ENCODE results near the gene TMEM255B. TPM values are rescaled to one million over a fixed set of nuclear protein-coding genes. Genes with fewer than 3 reads are reported as not detected.
"Not testable (repeated sequence)": the region's sequence is repeated elsewhere in the genome, so short reads cannot be mapped to it uniquely, and the experiment has no call there.

TMEM255B gene
- total RNA-seq, 2 donors from 2014 or later: 0.86 to 1.4 TPM

DNA sequence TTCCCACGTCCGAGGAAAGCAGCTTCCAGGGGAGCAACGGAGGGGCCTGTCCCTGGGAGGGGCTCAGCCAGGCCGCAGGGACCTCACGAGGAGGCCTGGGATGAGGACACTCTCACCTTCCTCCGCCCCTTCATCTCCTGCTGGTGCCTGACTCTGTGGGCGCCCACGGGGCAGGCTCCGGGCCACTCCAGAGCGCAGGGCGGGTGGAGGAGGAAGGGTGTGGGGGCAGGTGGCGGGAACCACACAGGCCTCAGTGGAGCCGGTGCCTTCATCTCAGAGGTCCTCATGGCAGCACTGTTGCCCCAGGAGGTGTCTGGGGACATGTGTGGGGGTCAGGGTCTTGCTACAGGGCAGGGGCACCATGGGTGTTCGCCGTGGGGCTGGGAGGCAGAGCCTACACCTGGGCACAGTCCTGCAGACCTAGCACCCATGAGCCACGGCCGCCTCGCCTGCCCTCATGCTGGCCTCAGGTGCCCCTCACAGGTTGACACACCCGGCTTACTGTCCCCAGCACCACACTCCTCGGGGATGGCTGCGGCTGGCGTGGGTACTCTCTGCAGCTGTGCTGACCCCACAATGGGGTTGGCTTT lies 10.1 kb upstream of the TMEM255B start:
- Mint-ChIP-seq H3K27ac (no peak overlapping the region), H3K36me3 (ENCODE audit: low read depth) (no peaks in the 10 kb centered on the region), H3K4me3 (no peak overlapping the region), H3K27me3 (peaks cover 2% of the 10 kb centered on the region), H3K4me1 (peaks cover 3% of the 10 kb centered on the region)
- ATAC-seq (no peak), DNase-seq (no peak)
- H3K9me3 ChIP-seq (ENCODE audit: control insufficient read depth, low read length, poor library complexity, severe bottlenecking): no peaks in the 10 kb centered on the region

DNA sequence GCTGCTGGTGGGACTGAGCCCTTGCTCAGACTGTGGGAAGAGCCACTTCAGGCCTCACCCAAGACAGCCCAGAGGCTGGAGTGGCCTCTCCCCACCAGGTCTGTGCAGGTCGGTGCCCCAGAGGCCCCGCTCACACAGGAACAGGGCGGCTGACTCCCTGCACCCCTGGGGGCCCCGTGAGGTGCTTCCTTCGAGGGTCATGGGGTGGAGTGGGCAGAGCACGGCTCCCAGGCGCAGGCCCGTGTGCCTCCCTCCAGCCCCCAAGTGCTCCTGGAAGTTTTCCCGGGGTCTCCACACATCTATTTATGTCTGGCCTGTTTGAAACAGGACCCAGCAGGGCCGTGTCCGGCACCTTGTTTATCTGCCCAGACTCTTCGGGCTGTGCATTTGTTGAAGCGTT lies 9.5 kb upstream of the TMEM255B start:
- no peak overlapping the region for H3K27ac Mint-ChIP-seq
- H3K4me1 Mint-ChIP-seq: peaks cover 3% of the 10 kb centered on the region
- H3K36me3 Mint-ChIP-seq (ENCODE audit: low read depth): no peaks in the 10 kb centered on the region
- no peaks in the 10 kb centered on the region for H3K9me3 ChIP-seq (ENCODE audit: control insufficient read depth, low read length, poor library complexity, severe bottlenecking)
- H3K4me3 Mint-ChIP-seq: no peak overlapping the region
- H3K27me3 Mint-ChIP-seq: peaks cover 7% of the 10 kb centered on the region
- no peak for ATAC-seq
- no peak for DNase-seq

DNA sequence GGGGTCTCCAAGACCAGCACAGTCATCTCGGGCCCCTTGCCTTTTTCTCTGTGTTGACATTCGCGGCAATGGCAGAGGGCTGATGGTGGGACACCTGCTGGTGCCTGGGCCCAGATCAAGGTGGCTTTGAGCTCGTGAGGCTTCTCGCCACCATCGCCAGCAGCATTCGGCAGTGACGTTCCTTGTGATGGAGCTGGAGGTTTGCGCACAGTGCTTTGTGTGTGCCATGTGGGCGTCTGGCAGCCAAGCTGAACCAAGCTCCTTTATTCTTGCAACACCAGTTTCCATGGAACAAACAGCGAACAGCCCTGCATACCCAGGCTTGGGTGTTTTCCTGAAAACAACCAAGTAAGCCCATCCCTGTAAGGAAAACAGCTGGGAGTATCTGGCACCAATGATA lies 9.1 kb upstream of the TMEM255B start:
- ATAC-seq (no peak), DNase-seq (no peak)
- Mint-ChIP-seq H3K27me3 (peaks cover 12% of the 10 kb centered on the region), H3K27ac (no peak overlapping the region), H3K4me1 (peaks cover under 1% of the 10 kb centered on the region), H3K36me3 (ENCODE audit: low read depth) (no peaks in the 10 kb centered on the region), H3K4me3 (no peak overlapping the region)
- H3K9me3 ChIP-seq (ENCODE audit: control insufficient read depth, low read length, poor library complexity, severe bottlenecking): no peaks in the 10 kb centered on the region

DNA sequence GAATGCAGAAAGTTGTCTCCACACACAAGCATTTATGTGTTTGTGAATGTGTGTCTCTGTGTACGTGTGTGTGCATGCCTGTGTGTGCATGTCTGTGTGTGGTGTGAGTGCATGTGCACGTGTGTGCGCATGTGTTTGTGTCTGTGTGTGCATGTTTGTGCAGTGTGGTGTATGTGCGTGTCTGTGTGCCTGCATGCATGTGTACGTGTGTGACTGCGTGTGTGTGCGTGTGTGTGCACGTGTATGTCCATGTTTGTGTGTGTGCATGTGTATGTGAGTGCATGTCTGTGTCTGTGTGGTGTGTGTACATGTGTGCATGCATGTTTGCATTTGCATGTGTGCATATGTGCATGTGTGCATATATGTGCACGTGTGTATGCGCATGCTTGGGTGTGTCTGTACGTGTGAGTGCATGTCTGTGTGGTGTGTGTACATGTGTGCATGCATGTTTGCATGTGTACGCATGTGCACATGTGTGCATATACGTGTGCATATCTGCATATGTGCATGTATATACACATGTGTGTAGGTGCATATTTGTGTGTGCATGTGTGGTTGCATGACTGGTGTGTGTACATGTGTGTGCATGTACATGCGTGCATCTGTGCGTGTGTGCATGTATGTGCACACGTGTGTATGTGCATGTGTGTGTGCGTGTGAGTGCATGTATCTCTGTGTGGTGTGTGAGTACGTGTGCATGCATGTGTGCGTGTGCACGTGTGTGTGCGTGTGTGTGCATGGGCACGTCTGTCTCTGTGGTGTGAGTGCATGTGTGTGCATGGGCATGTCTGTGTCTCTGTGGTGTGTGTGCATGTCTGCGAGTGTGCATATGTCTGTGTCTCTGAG lies 8.2 kb upstream of the TMEM255B start:
- Mint-ChIP-seq H3K4me1 (no peaks in the 10 kb centered on the region), H3K27ac (no peak overlapping the region), H3K4me3 (no peak overlapping the region), H3K36me3 (ENCODE audit: low read depth) (no peaks in the 10 kb centered on the region), H3K27me3 (peaks cover 12% of the 10 kb centered on the region)
- H3K9me3 ChIP-seq (ENCODE audit: control insufficient read depth, low read length, poor library complexity, severe bottlenecking): no peaks in the 10 kb centered on the region
- ATAC-seq (no peak), DNase-seq (no peak)

DNA sequence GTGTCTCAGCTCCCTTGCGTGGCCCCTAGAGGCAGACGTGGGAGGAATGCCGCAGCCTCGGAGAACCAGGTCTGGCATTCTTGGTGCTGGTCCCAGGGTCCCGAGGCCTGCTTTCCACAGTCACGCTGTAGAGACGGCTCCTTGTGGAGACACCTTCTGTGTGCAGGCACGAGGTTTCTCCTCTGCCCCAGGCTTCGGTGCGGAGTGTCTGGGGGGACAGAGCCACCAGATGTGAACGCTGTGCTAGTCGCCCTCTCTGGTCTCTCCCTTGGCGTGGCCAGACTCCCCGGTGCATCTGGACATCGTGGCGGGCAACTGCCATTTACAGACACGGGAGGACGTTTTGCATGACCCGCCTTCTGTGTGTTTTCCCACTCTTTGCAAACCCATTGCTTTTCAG lies 7.5 kb upstream of the TMEM255B start:
- H3K9me3 ChIP-seq (ENCODE audit: control insufficient read depth, low read length, poor library complexity, severe bottlenecking): no peaks in the 10 kb centered on the region
- H3K27ac Mint-ChIP-seq: no peak overlapping the region
- peaks cover 12% of the 10 kb centered on the region for H3K27me3 Mint-ChIP-seq
- H3K4me1 Mint-ChIP-seq: no peaks in the 10 kb centered on the region
- H3K4me3 Mint-ChIP-seq: no peak overlapping the region
- H3K36me3 Mint-ChIP-seq (ENCODE audit: low read depth): no peaks in the 10 kb centered on the region
- DNase-seq: no peak
- no peak for ATAC-seq

DNA sequence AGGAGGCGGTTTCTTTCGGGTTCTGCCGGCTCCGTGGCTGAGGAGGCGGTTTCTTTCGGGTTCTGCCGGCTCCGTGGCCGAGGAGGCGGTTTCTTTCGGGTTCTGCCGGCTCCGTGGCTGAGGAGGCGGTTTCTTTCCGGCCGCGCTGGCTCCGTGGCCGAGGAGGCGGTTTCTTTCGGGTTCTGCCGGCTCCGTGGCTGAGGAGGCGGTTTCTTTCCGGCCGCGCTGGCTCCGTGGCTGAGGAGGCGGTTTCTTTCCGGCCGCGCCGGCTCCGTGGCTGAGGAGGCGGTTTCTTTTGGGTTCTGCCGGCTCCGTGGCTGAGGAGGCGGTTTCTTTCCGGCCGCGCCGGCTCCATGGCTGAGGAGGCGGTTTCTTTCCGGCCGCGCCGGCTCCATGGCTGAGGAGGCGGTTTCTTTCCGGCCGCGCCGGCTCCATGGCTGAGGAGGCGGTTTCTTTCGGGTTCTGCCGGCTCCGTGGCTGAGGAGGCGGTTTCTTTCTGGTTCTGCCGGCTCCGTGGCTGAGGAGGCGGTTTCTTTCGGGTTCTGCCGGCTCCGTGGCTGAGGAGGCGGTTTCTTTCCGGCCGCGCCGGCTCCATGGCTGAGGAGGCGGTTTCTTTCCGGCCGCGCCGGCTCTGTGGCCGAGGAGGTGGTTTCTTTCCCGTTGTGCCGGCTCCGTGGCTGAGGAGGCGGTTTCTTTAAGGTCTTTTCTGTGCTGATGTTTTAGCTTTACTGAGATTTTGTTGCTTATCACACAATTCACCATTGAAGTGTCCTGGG lies 6.6 kb upstream of the TMEM255B start:
- not testable (repeated sequence) for H3K36me3 Mint-ChIP-seq (ENCODE audit: low read depth); DNase-seq; H3K4me1 Mint-ChIP-seq; H3K9me3 ChIP-seq (ENCODE audit: control insufficient read depth, low read length, poor library complexity, severe bottlenecking); H3K27ac Mint-ChIP-seq; H3K4me3 Mint-ChIP-seq; ATAC-seq
- H3K27me3 Mint-ChIP-seq: peaks cover 12% of the 10 kb centered on the region

DNA sequence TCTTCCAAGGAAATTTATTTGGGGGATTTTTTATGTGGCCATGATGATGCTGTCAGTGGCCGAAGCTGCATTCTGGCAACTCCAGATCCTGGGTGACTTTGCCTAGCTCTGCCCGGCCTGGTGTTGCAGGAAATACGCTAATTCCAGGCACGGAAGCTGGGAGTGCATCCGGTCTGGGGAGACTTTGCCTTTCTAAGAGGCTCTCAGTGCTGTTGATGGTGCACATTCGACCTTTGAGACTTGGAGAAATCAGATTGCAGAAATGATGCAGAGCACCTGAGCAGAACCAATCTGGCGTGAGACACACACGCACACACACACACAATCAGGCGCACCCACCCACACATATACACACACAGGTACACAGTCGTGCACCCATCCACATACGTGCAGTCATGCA lies 5.9 kb upstream of the TMEM255B start:
- Mint-ChIP-seq H3K27me3 (peaks cover 16% of the 10 kb centered on the region), H3K36me3 (ENCODE audit: low read depth) (no peaks in the 10 kb centered on the region), H3K4me1 (no peaks in the 10 kb centered on the region), H3K27ac (no peak overlapping the region), H3K4me3 (no peak overlapping the region)
- no peak for DNase-seq
- no peak for ATAC-seq
- no peaks in the 10 kb centered on the region for H3K9me3 ChIP-seq (ENCODE audit: control insufficient read depth, low read length, poor library complexity, severe bottlenecking)

DNA sequence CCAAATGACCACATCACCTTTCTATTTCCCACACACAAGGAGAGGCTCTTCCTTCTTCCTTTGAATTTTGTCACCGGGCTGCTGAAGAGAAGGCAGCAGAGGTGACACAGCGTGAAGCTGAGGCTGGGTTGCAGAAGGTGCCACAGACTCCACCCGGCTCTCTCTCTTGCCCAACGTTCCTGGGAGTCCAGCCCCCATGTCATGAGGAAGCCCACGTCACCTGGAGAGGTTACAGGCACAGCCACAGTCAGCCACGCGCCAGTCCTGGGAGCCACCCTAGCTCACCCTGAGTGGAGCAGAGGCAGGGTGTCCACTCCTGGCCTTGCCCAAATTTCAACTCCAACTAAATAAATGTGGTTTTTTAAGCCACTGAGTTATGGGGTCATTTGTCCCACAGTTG lies 4.8 kb upstream of the TMEM255B start:
- H3K36me3 Mint-ChIP-seq (ENCODE audit: low read depth): no peaks in the 10 kb centered on the region

DNA sequence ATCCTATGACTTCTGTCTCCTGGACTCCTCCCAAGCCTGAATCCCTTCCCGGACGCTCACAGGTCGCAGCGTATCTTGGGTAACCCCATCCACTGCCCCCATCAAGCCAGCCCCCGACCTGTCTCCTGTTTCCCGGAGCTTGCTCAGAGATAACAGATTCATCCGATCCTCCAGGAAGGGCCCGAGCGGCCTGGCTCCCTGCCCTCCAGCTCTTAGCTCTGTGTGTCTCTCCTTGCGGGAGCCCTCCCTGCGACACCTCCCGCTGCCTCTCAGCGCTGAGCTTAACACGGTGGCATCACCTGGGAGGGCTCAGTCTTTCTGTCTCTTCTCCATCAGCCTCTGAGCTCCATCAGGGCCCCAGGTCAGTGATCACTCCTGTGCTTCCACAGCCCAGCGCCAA lies 4.3 kb upstream of the TMEM255B start:
- H3K27me3 Mint-ChIP-seq: peaks cover 25% of the 10 kb centered on the region
- peaks cover 3% of the 10 kb centered on the region for H3K36me3 Mint-ChIP-seq (ENCODE audit: low read depth)
- ATAC-seq: no peak
- H3K4me1 Mint-ChIP-seq: peaks cover 8% of the 10 kb centered on the region
- H3K9me3 ChIP-seq (ENCODE audit: control insufficient read depth, low read length, poor library complexity, severe bottlenecking): no peaks in the 10 kb centered on the region
- no peak overlapping the region for H3K4me3 Mint-ChIP-seq
- no peak for DNase-seq
- H3K27ac Mint-ChIP-seq: no peak overlapping the region

More for the DNA sequence above, 4.8 kb upstream of the TMEM255B start:
- DNase-seq (no peak), ATAC-seq (no peak)
- H3K27ac Mint-ChIP-seq: peak overlapping the region; percentile 43
- H3K4me3 Mint-ChIP-seq: no peak overlapping the region
- H3K27me3 Mint-ChIP-seq: peaks cover 21% of the 10 kb centered on the region
- H3K4me1 Mint-ChIP-seq: peaks cover 3% of the 10 kb centered on the region
- no peaks in the 10 kb centered on the region for H3K9me3 ChIP-seq (ENCODE audit: control insufficient read depth, low read length, poor library complexity, severe bottlenecking)

DNA sequence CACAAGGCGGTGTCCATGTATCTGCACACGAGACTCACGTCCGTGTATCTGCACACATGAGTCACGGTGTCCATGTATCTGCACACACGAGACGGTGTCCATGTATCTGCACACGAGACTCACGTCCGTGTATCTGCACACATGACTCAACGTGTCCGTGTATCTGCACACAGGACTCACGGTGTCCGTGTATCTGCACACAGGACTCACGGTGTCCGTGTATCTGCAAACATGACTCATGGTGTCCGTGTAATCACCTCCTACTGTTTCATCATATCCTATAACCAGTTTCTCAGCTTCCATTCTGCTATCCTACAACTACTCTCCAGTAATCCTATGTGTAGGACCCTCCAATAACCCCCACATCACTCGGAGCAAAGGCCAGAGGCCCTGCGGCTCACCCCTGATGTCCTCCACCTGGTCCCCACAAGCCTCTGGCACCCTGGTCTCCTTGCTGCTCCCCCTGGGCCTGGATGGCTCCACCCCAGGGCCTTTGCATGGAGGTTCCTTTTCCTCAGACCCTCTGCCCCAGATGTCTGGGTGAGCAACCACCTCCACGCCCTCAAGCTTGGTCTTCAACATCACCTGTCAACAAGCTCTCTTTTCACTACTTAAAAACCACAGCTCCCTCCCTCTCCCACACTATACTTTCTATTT lies 2.5 kb upstream of the TMEM255B start:
- ATAC-seq (no peak), DNase-seq (no peak)
- no peaks in the 10 kb centered on the region for H3K9me3 ChIP-seq (ENCODE audit: control insufficient read depth, low read length, poor library complexity, severe bottlenecking)
- no peak overlapping the region for H3K4me3 Mint-ChIP-seq
- H3K4me1 Mint-ChIP-seq: peaks cover 12% of the 10 kb centered on the region
- no peak overlapping the region for H3K27ac Mint-ChIP-seq
- H3K27me3 Mint-ChIP-seq: peaks cover 44% of the 10 kb centered on the region
- peaks cover 3% of the 10 kb centered on the region for H3K36me3 Mint-ChIP-seq (ENCODE audit: low read depth)

DNA sequence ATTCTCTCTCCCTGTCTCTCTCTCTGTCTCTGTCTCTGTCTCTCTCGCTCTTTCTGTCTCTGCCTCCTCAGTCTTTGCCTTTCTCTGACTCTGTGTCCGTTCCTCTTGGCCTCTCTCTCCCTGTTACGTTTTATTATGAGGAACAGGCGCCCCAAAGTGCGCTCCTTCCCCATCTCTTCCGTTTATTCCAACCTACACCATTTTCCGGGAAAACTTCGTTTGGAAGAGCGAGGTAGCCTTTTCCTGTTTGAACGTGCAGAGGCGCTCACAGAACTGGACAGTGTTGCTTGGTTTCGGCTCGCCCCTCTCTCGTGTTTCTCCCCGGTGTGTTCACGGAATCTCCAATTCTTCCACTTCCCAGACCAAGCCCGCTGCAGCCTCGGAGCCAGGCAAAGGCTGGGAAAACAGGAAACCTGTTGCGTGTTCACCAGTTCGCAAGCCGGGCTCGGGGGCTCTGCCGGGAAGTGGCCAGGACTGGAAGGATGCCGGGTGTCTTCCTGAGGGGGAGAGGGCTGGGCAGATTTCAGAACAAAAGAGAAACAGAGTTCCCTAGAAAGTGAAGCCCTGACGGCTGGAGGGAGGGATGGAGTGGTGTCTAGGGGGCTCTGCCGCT lies 605 bp downstream of the TMEM255B start:
- peaks cover 60% of the 10 kb centered on the region for H3K27me3 Mint-ChIP-seq

DNA sequence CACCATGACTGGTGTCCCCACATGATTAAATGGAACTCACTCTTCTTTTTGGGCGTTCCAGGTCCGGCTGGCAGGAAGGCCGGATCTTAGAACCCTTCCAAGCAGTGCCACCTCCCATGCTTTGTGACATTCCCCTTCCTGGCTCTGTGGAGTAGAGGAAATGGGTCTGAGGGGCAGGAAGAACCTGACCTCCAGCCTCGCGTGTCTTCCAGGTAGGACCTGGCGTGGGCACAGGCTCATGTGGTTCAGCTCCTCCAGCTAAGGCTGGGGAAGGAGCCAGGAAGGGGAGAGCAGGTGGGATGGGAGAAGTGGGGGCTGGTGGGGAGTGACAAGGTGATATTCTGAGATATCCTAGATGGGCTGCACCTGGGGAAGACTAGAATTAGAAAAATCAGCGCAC lies 2.1 kb downstream of the TMEM255B start:
- Mint-ChIP-seq H3K27me3 (peaks cover 72% of the 10 kb centered on the region), H3K27ac (no peak overlapping the region), H3K4me3 (no peak overlapping the region), H3K36me3 (ENCODE audit: low read depth) (peaks cover 3% of the 10 kb centered on the region), H3K4me1 (peaks cover 12% of the 10 kb centered on the region)
- ATAC-seq: no peak
- DNase-seq: no peak
- no peaks in the 10 kb centered on the region for H3K9me3 ChIP-seq (ENCODE audit: control insufficient read depth, low read length, poor library complexity, severe bottlenecking)

More for the DNA sequence above, 605 bp downstream of the TMEM255B start:
- DNase-seq (no peak), ATAC-seq (no peak)
- no peaks in the 10 kb centered on the region for H3K9me3 ChIP-seq (ENCODE audit: control insufficient read depth, low read length, poor library complexity, severe bottlenecking)
- H3K27ac Mint-ChIP-seq: peak overlapping the region; percentile 16
- peaks cover 12% of the 10 kb centered on the region for H3K4me1 Mint-ChIP-seq
- peak overlapping the region; percentile 98 for H3K4me3 Mint-ChIP-seq
- H3K36me3 Mint-ChIP-seq (ENCODE audit: low read depth): peaks cover 3% of the 10 kb centered on the region

DNA sequence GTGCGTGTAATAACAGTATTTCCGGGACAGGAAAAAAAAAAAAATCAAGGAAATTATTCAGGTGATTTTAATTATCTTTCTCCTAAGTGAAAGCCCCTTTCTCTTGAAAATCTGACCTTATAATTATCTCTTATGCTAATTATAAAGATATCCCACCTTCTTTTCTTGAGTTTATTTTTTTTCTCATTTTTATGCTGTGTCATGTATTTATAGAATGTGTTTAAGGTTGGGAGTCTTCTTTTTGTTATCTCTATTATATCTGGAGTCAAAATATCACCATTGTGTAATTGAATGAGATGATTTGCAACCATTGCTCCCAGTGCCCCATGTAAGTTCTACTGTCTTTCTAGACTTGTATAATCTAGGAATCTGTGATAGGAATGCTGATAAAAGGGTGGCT lies 3.0 kb downstream of the TMEM255B start:
- no peaks in the 10 kb centered on the region for H3K9me3 ChIP-seq (ENCODE audit: control insufficient read depth, low read length, poor library complexity, severe bottlenecking)
- no peak for ATAC-seq
- Mint-ChIP-seq H3K36me3 (ENCODE audit: low read depth) (peaks cover 3% of the 10 kb centered on the region), H3K4me1 (peaks cover 12% of the 10 kb centered on the region), H3K27me3 (peaks cover 74% of the 10 kb centered on the region), H3K4me3 (no peak overlapping the region), H3K27ac (no peak overlapping the region)
- no peak for DNase-seq
